Stimulated activated CD8-positive, alpha-beta memory T cell treated with anti-CD3 and anti-CD28 coated beads, Interleukin-7, amount 100 ng/mL, for 48 hours (primary cell): Measurements from ENCODE around the gene EMB.
"Not testable (repeated sequence)": the region's sequence is repeated elsewhere in the genome, so short reads cannot be mapped to it uniquely, and the experiment has no call there.

Source experiments
- DNase-seq, 2 donors: peaks; one replicate each; pipeline ENCODE4 v3.0.0-alpha.2; 2020; ENCODE audit warnings: low read depth in 1 of 2; ENCODE audit errors: extremely low read depth in 1 of 2

EMB gene

GRCh38 chr5:50423100-50423799 is 17.8 kb downstream of the EMB start:
- not testable (repeated sequence) for DNase-seq

- not testable (repeated sequence) for DNase-seq
These were observed 19.7 kb downstream of the EMB start for GRCh38 chr5:50421184-50421950.

GRCh38 chr5:50420343-50420935 is 20.6 kb downstream of the EMB start:
- no peak for DNase-seq

- DNase-seq: not testable (repeated sequence)
These were observed 21.4 kb downstream of the EMB start for GRCh38 chr5:50419656-50420055.

- not testable (repeated sequence) for DNase-seq
These were observed 24.5 kb downstream of the EMB start for GRCh38 chr5:50416637-50417036.

GRCh38 chr5:50415912-50416311 is 25.2 kb downstream of the EMB start:
- DNase-seq: no peak

GRCh38 chr5:50410932-50411331 is 30.2 kb downstream of the EMB start:
- DNase-seq: not testable (repeated sequence)

- DNase-seq: no peak
These were observed 34.2 kb downstream of the EMB start for GRCh38 chr5:50406877-50407276.

- no peak for DNase-seq
These were observed 39.8 kb downstream of the EMB start for GRCh38 chr5:50401336-50401735.

- DNase-seq: not testable (repeated sequence)
These were observed 47.0 kb downstream of the EMB start for GRCh38 chr5:50393925-50394609.

GRCh38 chr5:50392289-50392688 is 48.8 kb downstream of the EMB start:
- DNase-seq: not testable (repeated sequence)

GRCh38 chr5:50384381-50384780 is 56.7 kb downstream of the EMB start:
- not testable (repeated sequence) for DNase-seq

- DNase-seq: not testable (repeated sequence)
These were observed 64.4 kb downstream of the EMB start for GRCh38 chr5:50376696-50377095.

- DNase-seq: not testable (repeated sequence)
These were observed 71.6 kb downstream of the EMB start for GRCh38 chr5:50369287-50370033.

- DNase-seq: no peak
These were observed 75.4 kb downstream of the EMB start for GRCh38 chr5:50365426-50366251.

- DNase-seq: not testable (repeated sequence)
These were observed 76.4 kb downstream of the EMB start for GRCh38 chr5:50364535-50365309.

- no peak for DNase-seq
These were observed 81.9 kb downstream of the EMB start for GRCh38 chr5:50359187-50359586.

GRCh38 chr5:50352382-50352781 is 88.7 kb downstream of the EMB start:
- DNase-seq: no peak
